Fibroblast of the aortic adventitia (primary cell): ENCODE results near the gene PAX5. TPM values are rescaled to one million over a fixed set of nuclear protein-coding genes. Genes with fewer than 3 reads are reported as not detected.

Source experiments
- DNase-seq: peaks from one replicate; pipeline ENCODE4 v3.0.0-alpha.2; 2010; ENCODE audit warnings: low read depth
- H3K4me3 ChIP-seq: 2 replicates; pipeline ENCODE4 v1.5.1; 2011; ENCODE audit warnings: low read depth, mild to moderate bottlenecking, control low read depth, low read length, moderate library complexity
- CTCF ChIP-seq: IDR thresholded peaks from 2 replicates; pipeline ENCODE4 v1.5.1; 2011; ENCODE audit warnings: mild to moderate bottlenecking, low read length, control low read depth, inconsistent platforms; ENCODE audit not compliant: insufficient read depth
- total RNA-seq: library from RNA; depleted of rRNA; stranded (reverse); fragments of >200 nt; gene quantifications from 2 replicates; pipeline ENCODE4 v1.2.3, GENCODE V29; 2012; ENCODE audit warnings: low replicate concordance

Gene PAX5
- total RNA-seq, 1 donor, result not detected

- H3K4me3 ChIP-seq, result no peak overlapping the region
- no peak for DNase-seq
- TF ChIP-seq CTCF, result no peak
Observed at GRCh38 chr9:36960575-36960955, 73.5 kb downstream of the PAX5 start.

GRCh38 chr9:36959681-36960574, 74.1 kb downstream of the PAX5 start:
- no peak for DNase-seq
- no peak overlapping the region for H3K4me3 ChIP-seq
- TF ChIP-seq CTCF, result no peak

GRCh38 chr9:36956908-36957307, 77.2 kb downstream of the PAX5 start:
- TF ChIP-seq CTCF, result no peak
- H3K4me3 ChIP-seq, result no peak overlapping the region
- no peak for DNase-seq

- no peak for DNase-seq
- no peak for TF ChIP-seq CTCF
- H3K4me3 ChIP-seq, result no peak overlapping the region
Observed at GRCh38 chr9:36950389-36950788, 83.7 kb downstream of the PAX5 start.

- H3K4me3 ChIP-seq, result no peak overlapping the region
- no peak for DNase-seq
- no peak for TF ChIP-seq CTCF
Observed at GRCh38 chr9:36949466-36949865, 84.6 kb downstream of the PAX5 start.

- TF ChIP-seq CTCF, result no peak
- no peak overlapping the region for H3K4me3 ChIP-seq
- DNase-seq, result no peak
Observed at GRCh38 chr9:36948051-36948450, 86.0 kb downstream of the PAX5 start.

- TF ChIP-seq CTCF, result no peak
- peak; percentile 25 for DNase-seq
- no peak overlapping the region for H3K4me3 ChIP-seq
Observed at GRCh38 chr9:36946653-36947052, 87.4 kb downstream of the PAX5 start.
